Spleen (tissue), 11 donors: ENCODE data around the gene SYNE2. TPM values are rescaled to one million over a fixed set of nuclear protein-coding genes. Genes with fewer than 3 reads are reported as not detected.

Experiments used
- DNase-seq: peaks from one replicate; pipeline ENCODE4 v3.0.0-alpha.2; 2020
- H3K27ac ChIP-seq, 8 donors: fragments of 200-600 bp; sonication (generic) in 7 of 8; 1 replicate in 4 of 8; 2 replicates in 4 of 8; pipeline versions ENCODE4 v1.5.0 to v1.8.0; 2016 to 2021; ENCODE audit warnings: inconsistent platforms in 4 of 8, mild to moderate bottlenecking in 4 of 8, moderate library complexity in 1 of 8
- H3K27me3 ChIP-seq, 7 donors: fragments of 200-600 bp; sonication (generic) in 6 of 7; replicated peaks in 1 of 7; 1 replicate in 4 of 7; 2 replicates in 3 of 7; pipeline versions ENCODE4 v1.5.0 to v1.8.0; 2016 to 2021; ENCODE audit warnings: inconsistent platforms in 3 of 7, mild to moderate bottlenecking in 1 of 7
- H3K36me3 ChIP-seq, 6 donors: fragments of 200-600 bp; sonication (generic) in 5 of 6; 1 replicate in 4 of 6; 2 replicates in 2 of 6; pipeline versions ENCODE4 v1.5.0 to v1.8.0; 2016 to 2021; ENCODE audit warnings: inconsistent platforms in 2 of 6
- H3K4me1 ChIP-seq, 6 donors: fragments of 200-600 bp; sonication (generic) in 5 of 6; 1 replicate in 3 of 6; 2 replicates in 3 of 6; pipeline versions ENCODE4 v1.5.0 to v1.8.0; 2016 to 2021; ENCODE audit warnings: inconsistent platforms in 3 of 6
- H3K4me3 ChIP-seq, 8 donors: fragments of 200-600 bp; sonication (generic) in 7 of 8; 1 replicate in 4 of 8; 2 replicates in 4 of 8; pipeline versions ENCODE4 v1.5.0 to v1.8.0; 2016 to 2021; ENCODE audit warnings: inconsistent platforms in 4 of 8, mild to moderate bottlenecking in 4 of 8, moderate library complexity in 2 of 8
- H3K9me3 ChIP-seq, 8 donors: fragments of 200-600 bp; sonication (generic) in 7 of 8; 1 replicate in 4 of 8; 2 replicates in 4 of 8; pipeline versions ENCODE4 v1.5.0 to v1.8.0; 2016 to 2021; ENCODE audit warnings: inconsistent platforms in 4 of 8
- CTCF ChIP-seq, 11 experiments: fragments of 200-600 bp in 7 of 11; fragments of 450-650 bp in 4 of 11; sonication (generic) in 4 of 11; IDR thresholded peaks in 8 of 11; conservative IDR thresholded peaks in 3 of 11; 1 replicate in 7 of 11; 2 replicates in 4 of 11; pipeline versions ENCODE4 v1.4.0 to v1.8.0; 2016 to 2021; ENCODE audit warnings: antibody characterized with exemption in 11 of 11, inconsistent platforms in 4 of 11, mild to moderate bottlenecking in 1 of 11
- POLR2A ChIP-seq, 3 donors: fragments of 450-650 bp; IDR thresholded peaks; one replicate each; pipeline ENCODE4 v1.5.1; 2017; ENCODE audit warnings: antibody characterized with exemption in 3 of 3, mild to moderate bottlenecking in 1 of 3
- POLR2AphosphoS5 ChIP-seq, 3 donors: sonication (generic); formaldehyde crosslinking; IDR thresholded peaks; one replicate each; pipeline ENCODE4 v1.5.1; 2017; ENCODE audit warnings: antibody characterized with exemption in 3 of 3
- WGBS, 5 donors: extraction: QIAGEN DNeasy Blood & Tissue Kit in 3 of 5; methylation state at CpG; one replicate each; pipeline versions ENCODE4 v1.1.5 to v1.1.7; 2013 to 2018; 5-methylcytosine and 5-hydroxymethylcytosine counted together
- intact Hi-C: fragments of 100-400 bp; cut with DNase I; formaldehyde crosslinking; loops from one replicate; pipeline ENCODE4 v1.15.0; 2023; ENCODE audit warnings: low total_unique reads
- polyA plus RNA-seq, 3 donors: library from polyadenylated mRNA; stranded (reverse); fragments of 200-250 nt; gene quantifications; one replicate each; pipeline ENCODE4 v1.2.1, GENCODE V29; 2013
- total RNA-seq, 7 donors: library from RNA; depleted of rRNA in 3 of 7; stranded (reverse); fragments of >200 nt in 3 of 7; fragmentation: NEBNext Ultra II Directional in 4 of 7; extraction: Animal tissue kit (Norgen Biotek cat#: 25700) in 4 of 7; gene quantifications; one replicate each; pipeline versions ENCODE4 v1.1.0 to v1.2.1, GENCODE V29; 2016 to 2021
- donor health status: healthy with polysubstance abuse.
- donor health status: DM: no; HTN: no; CAD: no; lungs with moderate emphysema.
- donor health status: DM: no; HTN: no; CAD: no.
- donor health status: Bipolar disorder and iron deficiency.
- donor health status: healthy.
- donor health status: DM: no; HTN: no; CAD: no.
- donor health status: DM: yes; HTN: yes; CAD: no.

The SYNE2 gene
- total and polyA plus RNA-seq, 10 donors: 16.0 to 173 (median 147) TPM

- H3K9me3 ChIP-seq: no peaks in the 10 kb centered on the region
- H3K4me1 ChIP-seq: no peaks in the 10 kb centered on the region
- H3K27ac ChIP-seq: no peak overlapping the region
- intact Hi-C loops: no loop called here
- H3K27me3 ChIP-seq: no peaks in the 10 kb centered on the region
- DNase-seq: no peak
- peaks cover 0 to 84% (median 12%) of the 10 kb centered on the region in 6 donors for H3K36me3 ChIP-seq
- no peak for TF ChIP-seq POLR2AphosphoS5 (IDR thresholded peaks at IDR 0.05)
- TF ChIP-seq POLR2A (IDR thresholded peaks at IDR 0.05): no peak
- no peak for TF ChIP-seq CTCF (IDR thresholded peaks at IDR 0.05 in 8 of 11, conservative IDR thresholded peaks at IDR 0.05 in 3 of 11)
- 95 to 99% (median 97%) methylated on average over 2 of the region's 2 CpGs for WGBS, 5 donors
- no peak overlapping the region for H3K4me3 ChIP-seq
Observed at GRCh38 chr14:64064447-64064846, 211.6 kb downstream of the SYNE2 start.

GRCh38 chr14:64069634-64070359, 217.0 kb downstream of the SYNE2 start:
- Histone ChIP-seq H3K36me3 (peaks cover 2 to 97% (median 35%) of the 10 kb centered on the region in 6 donors), H3K4me1 (no peaks in the 10 kb centered on the region), H3K4me3 (no peak overlapping the region), H3K9me3 (no peaks in the 10 kb centered on the region), H3K27ac (no peak overlapping the region), H3K27me3 (no peaks in the 10 kb centered on the region)
- WGBS, 5 donors: 86 to 95% (median 93%) methylated on average over 5 of the region's 5 CpGs
- intact Hi-C loops: no loop called here
- TF ChIP-seq POLR2AphosphoS5 (IDR thresholded peaks at IDR 0.05) (no peak), CTCF (IDR thresholded peaks at IDR 0.05 in 8 of 11, conservative IDR thresholded peaks at IDR 0.05 in 3 of 11) (no peak), POLR2A (IDR thresholded peaks at IDR 0.05) (no peak)
- no peak for DNase-seq

- WGBS, 5 donors: 71 to 84% (median 79%) methylated on average over 2 of the region's 2 CpGs
Observed at GRCh38 chr14:64074961-64075612, 222.3 kb downstream of the SYNE2 start.

More at GRCh38 chr14:64074961-64075612, 222.3 kb downstream of the SYNE2 start:
- no peak for DNase-seq
- H3K27me3 ChIP-seq: no peaks in the 10 kb centered on the region
- no peak overlapping the region for H3K4me3 ChIP-seq
- no peaks in the 10 kb centered on the region for H3K9me3 ChIP-seq
- no peak overlapping the region for H3K27ac ChIP-seq
- H3K36me3 ChIP-seq: peaks cover 2 to 91% (median 48%) of the 10 kb centered on the region in 6 donors
- no peak for TF ChIP-seq POLR2AphosphoS5 (IDR thresholded peaks at IDR 0.05)
- no peak for TF ChIP-seq CTCF (IDR thresholded peaks at IDR 0.05 in 8 of 11, conservative IDR thresholded peaks at IDR 0.05 in 3 of 11)
- no peak for TF ChIP-seq POLR2A (IDR thresholded peaks at IDR 0.05)
- intact Hi-C loops: no loop called here
- H3K4me1 ChIP-seq: no peaks in the 10 kb centered on the region
